ENCODE results near the gene TRNAU1AP. TPM values are rescaled to one million over a fixed set of nuclear protein-coding genes. Genes with fewer than 3 reads are reported as not detected.
"Not testable (repeated sequence)": the region's sequence is repeated elsewhere in the genome, so short reads cannot be mapped to it uniquely, and the experiment has no call there.

Gene TRNAU1AP
- polyA plus RNA-seq, 2 donors = 20.1 to 27.8 TPM

GRCh38 chr1:28595412-28596191, 42.7 kb downstream of the TRNAU1AP start:
- H3K4me3 ChIP-seq (ENCODE audit: low read depth in 1 of 2, low read length in 2 of 2) = no peak overlapping the region
- peaks cover 0 to 4% of the 10 kb centered on the region in 2 donors for H3K4me1 ChIP-seq (ENCODE audit: control insufficient read depth in 2 of 2, insufficient read depth in 2 of 2, low read length in 1 of 2)
- WGBS, 2 donors = 90 to 95% methylated on average over 10 of the region's 10 CpGs
- no peaks in the 10 kb centered on the region for H3K27me3 ChIP-seq (ENCODE audit: control insufficient read depth in 1 of 2, insufficient read depth in 2 of 2, low read length in 2 of 2)
- H3K9me3 ChIP-seq (ENCODE audit: control insufficient read depth in 2 of 2, insufficient read depth in 1 of 2, low read depth in 1 of 2, low read length in 1 of 2) = no peaks in the 10 kb centered on the region
- H3K27ac ChIP-seq (ENCODE audit: low read depth in 2 of 2, low read length in 1 of 2) = no peak overlapping the region
- H3K36me3 ChIP-seq (ENCODE audit: control insufficient read depth in 2 of 2, insufficient read depth in 2 of 2, low read length in 1 of 2) = no peaks in the 10 kb centered on the region

- not testable (repeated sequence) for H3K4me1 ChIP-seq (ENCODE audit: control insufficient read depth in 2 of 2, insufficient read depth in 2 of 2, low read length in 1 of 2); H3K27ac ChIP-seq (ENCODE audit: low read depth in 2 of 2, low read length in 1 of 2); H3K9me3 ChIP-seq (ENCODE audit: control insufficient read depth in 2 of 2, insufficient read depth in 1 of 2, low read depth in 1 of 2, low read length in 1 of 2); H3K36me3 ChIP-seq (ENCODE audit: control insufficient read depth in 2 of 2, insufficient read depth in 2 of 2, low read length in 1 of 2); H3K27me3 ChIP-seq (ENCODE audit: control insufficient read depth in 1 of 2, insufficient read depth in 2 of 2, low read length in 2 of 2); H3K4me3 ChIP-seq (ENCODE audit: low read depth in 1 of 2, low read length in 2 of 2)
- WGBS, 2 donors = 96 to 98% methylated on average over 11 of the region's 11 CpGs
Observed at GRCh38 chr1:28596276-28596675, 43.4 kb downstream of the TRNAU1AP start.

GRCh38 chr1:28601696-28602095, 48.8 kb downstream of the TRNAU1AP start:
- Histone ChIP-seq H3K27ac (ENCODE audit: low read depth in 2 of 2, low read length in 1 of 2) (no peak overlapping the region), H3K9me3 (ENCODE audit: control insufficient read depth in 2 of 2, insufficient read depth in 1 of 2, low read depth in 1 of 2, low read length in 1 of 2) (no peaks in the 10 kb centered on the region), H3K4me3 (ENCODE audit: low read depth in 1 of 2, low read length in 2 of 2) (no peak overlapping the region), H3K27me3 (ENCODE audit: control insufficient read depth in 1 of 2, insufficient read depth in 2 of 2, low read length in 2 of 2) (no peaks in the 10 kb centered on the region), H3K4me1 (ENCODE audit: control insufficient read depth in 2 of 2, insufficient read depth in 2 of 2, low read length in 1 of 2) (no peaks in the 10 kb centered on the region), H3K36me3 (ENCODE audit: control insufficient read depth in 2 of 2, insufficient read depth in 2 of 2, low read length in 1 of 2) (peaks cover 5 to 7% of the 10 kb centered on the region in 2 donors)
- 51 to 56% methylated on average over 3 of the region's 3 CpGs for WGBS, 2 donors

GRCh38 chr1:28602536-28603439, 49.9 kb downstream of the TRNAU1AP start:
- peaks cover 5 to 7% of the 10 kb centered on the region in 2 donors for H3K36me3 ChIP-seq (ENCODE audit: control insufficient read depth in 2 of 2, insufficient read depth in 2 of 2, low read length in 1 of 2)
- WGBS, 2 donors = 66 to 67% methylated on average over 15 of the region's 15 CpGs
- no peak overlapping the region for H3K27ac ChIP-seq (ENCODE audit: low read depth in 2 of 2, low read length in 1 of 2)

GRCh38 chr1:28604411-28604810, 51.5 kb downstream of the TRNAU1AP start:
- Histone ChIP-seq H3K36me3 (ENCODE audit: control insufficient read depth in 2 of 2, insufficient read depth in 2 of 2, low read length in 1 of 2) (peaks cover 5 to 7% of the 10 kb centered on the region in 2 donors), H3K27me3 (ENCODE audit: control insufficient read depth in 1 of 2, insufficient read depth in 2 of 2, low read length in 2 of 2) (no peaks in the 10 kb centered on the region), H3K4me3 (ENCODE audit: low read depth in 1 of 2, low read length in 2 of 2) (no peak overlapping the region), H3K27ac (ENCODE audit: low read depth in 2 of 2, low read length in 1 of 2) (no peak overlapping the region), H3K9me3 (ENCODE audit: control insufficient read depth in 2 of 2, insufficient read depth in 1 of 2, low read depth in 1 of 2, low read length in 1 of 2) (no peaks in the 10 kb centered on the region), H3K4me1 (ENCODE audit: control insufficient read depth in 2 of 2, insufficient read depth in 2 of 2, low read length in 1 of 2) (no peaks in the 10 kb centered on the region)
- 87 to 94% methylated on average over 5 of the region's 5 CpGs for WGBS, 2 donors

More at GRCh38 chr1:28602536-28603439, 49.9 kb downstream of the TRNAU1AP start:
- Histone ChIP-seq H3K4me3 (ENCODE audit: low read depth in 1 of 2, low read length in 2 of 2) (no peak overlapping the region), H3K9me3 (ENCODE audit: control insufficient read depth in 2 of 2, insufficient read depth in 1 of 2, low read depth in 1 of 2, low read length in 1 of 2) (no peaks in the 10 kb centered on the region), H3K27me3 (ENCODE audit: control insufficient read depth in 1 of 2, insufficient read depth in 2 of 2, low read length in 2 of 2) (no peaks in the 10 kb centered on the region), H3K4me1 (ENCODE audit: control insufficient read depth in 2 of 2, insufficient read depth in 2 of 2, low read length in 1 of 2) (no peaks in the 10 kb centered on the region)

GRCh38 chr1:28604962-28605361, 52.1 kb downstream of the TRNAU1AP start:
- Histone ChIP-seq H3K4me1 (ENCODE audit: control insufficient read depth in 2 of 2, insufficient read depth in 2 of 2, low read length in 1 of 2) (no peaks in the 10 kb centered on the region), H3K9me3 (ENCODE audit: control insufficient read depth in 2 of 2, insufficient read depth in 1 of 2, low read depth in 1 of 2, low read length in 1 of 2) (no peaks in the 10 kb centered on the region), H3K36me3 (ENCODE audit: control insufficient read depth in 2 of 2, insufficient read depth in 2 of 2, low read length in 1 of 2) (peaks cover 5 to 7% of the 10 kb centered on the region in 2 donors), H3K27me3 (ENCODE audit: control insufficient read depth in 1 of 2, insufficient read depth in 2 of 2, low read length in 2 of 2) (no peaks in the 10 kb centered on the region), H3K27ac (ENCODE audit: low read depth in 2 of 2, low read length in 1 of 2) (no peak overlapping the region), H3K4me3 (ENCODE audit: low read depth in 1 of 2, low read length in 2 of 2) (no peak overlapping the region)
- WGBS, 2 donors = 88 to 91% methylated on average over 6 of the region's 6 CpGs

- 82 to 83% methylated on average over 2 of the region's 2 CpGs for WGBS, 2 donors
- Histone ChIP-seq H3K4me1 (ENCODE audit: control insufficient read depth in 2 of 2, insufficient read depth in 2 of 2, low read length in 1 of 2) (no peaks in the 10 kb centered on the region), H3K9me3 (ENCODE audit: control insufficient read depth in 2 of 2, insufficient read depth in 1 of 2, low read depth in 1 of 2, low read length in 1 of 2) (no peaks in the 10 kb centered on the region), H3K4me3 (ENCODE audit: low read depth in 1 of 2, low read length in 2 of 2) (no peak overlapping the region), H3K27ac (ENCODE audit: low read depth in 2 of 2, low read length in 1 of 2) (no peak overlapping the region), H3K27me3 (ENCODE audit: control insufficient read depth in 1 of 2, insufficient read depth in 2 of 2, low read length in 2 of 2) (no peaks in the 10 kb centered on the region), H3K36me3 (ENCODE audit: control insufficient read depth in 2 of 2, insufficient read depth in 2 of 2, low read length in 1 of 2) (peaks cover 5 to 13% of the 10 kb centered on the region in 2 donors)
Observed at GRCh38 chr1:28606771-28607170, 53.9 kb downstream of the TRNAU1AP start.

GRCh38 chr1:28613175-28613574, 60.3 kb downstream of the TRNAU1AP start:
- Histone ChIP-seq H3K27ac (ENCODE audit: low read depth in 2 of 2, low read length in 1 of 2) (no peak overlapping the region), H3K4me1 (ENCODE audit: control insufficient read depth in 2 of 2, insufficient read depth in 2 of 2, low read length in 1 of 2) (no peaks in the 10 kb centered on the region), H3K9me3 (ENCODE audit: control insufficient read depth in 2 of 2, insufficient read depth in 1 of 2, low read depth in 1 of 2, low read length in 1 of 2) (no peaks in the 10 kb centered on the region), H3K4me3 (ENCODE audit: low read depth in 1 of 2, low read length in 2 of 2) (no peak overlapping the region), H3K36me3 (ENCODE audit: control insufficient read depth in 2 of 2, insufficient read depth in 2 of 2, low read length in 1 of 2) (peaks cover 5 to 13% of the 10 kb centered on the region in 2 donors), H3K27me3 (ENCODE audit: control insufficient read depth in 1 of 2, insufficient read depth in 2 of 2, low read length in 2 of 2) (no peaks in the 10 kb centered on the region)
- 91 to 96% methylated on average over 5 of the region's 5 CpGs for WGBS, 2 donors
